Loucy (cell line): ENCODE results near the gene IGFALS.

Experiments used
- H2AFZ ChIP-seq: fragments of 200-600 bp; sonication (generic); 2 replicates; pipeline ENCODE4 v1.6.0; 2016; ENCODE audit warnings: antibody characterized with exemption, mild to moderate bottlenecking, low read length, moderate library complexity
- H3F3A ChIP-seq: fragments of 200-600 bp; 2 replicates; pipeline ENCODE4 v1.6.0; 2016; ENCODE audit warnings: antibody characterized with exemption, low read depth, mild to moderate bottlenecking
- H3K27me3 ChIP-seq: fragments of 200-600 bp; sonication (generic); 2 replicates; pipeline ENCODE4 v1.6.1; 2014; ENCODE audit warnings: low read length, mild to moderate bottlenecking; ENCODE audit not compliant: insufficient read depth, poor library complexity, severe bottlenecking
- H3K36me3 ChIP-seq: fragments of 200-600 bp; sonication (generic); 2 replicates; pipeline ENCODE4 v1.6.1; 2016; ENCODE audit warnings: low read length; ENCODE audit not compliant: insufficient read depth
- H3K4me1 ChIP-seq: fragments of 200-600 bp; sonication (generic); 2 replicates; pipeline ENCODE4 v1.5.1; 2014; ENCODE audit warnings: low read length, mild to moderate bottlenecking; ENCODE audit not compliant: insufficient read depth, poor library complexity, severe bottlenecking
- H3K4me2 ChIP-seq: fragments of 200-600 bp; sonication (generic); 2 replicates; pipeline ENCODE4 v1.6.0; 2014; ENCODE audit warnings: antibody characterized with exemption, low read length, low read depth, mild to moderate bottlenecking; ENCODE audit not compliant: poor library complexity, severe bottlenecking
- H3K4me3 ChIP-seq: fragments of 200-600 bp; sonication (generic); 2 replicates; pipeline ENCODE4 v1.5.1; 2014; ENCODE audit warnings: low read length, mild to moderate bottlenecking, mixed read lengths; ENCODE audit not compliant: poor library complexity, severe bottlenecking
- H3K79me2 ChIP-seq: fragments of 200-600 bp; sonication (generic); 2 replicates; pipeline ENCODE4 v1.6.1; 2014; ENCODE audit warnings: low read length; ENCODE audit not compliant: insufficient read depth
- H3K9ac ChIP-seq: fragments of 200-600 bp; sonication (generic); 2 replicates; pipeline ENCODE4 v1.6.0; 2014; ENCODE audit warnings: mild to moderate bottlenecking, low read depth, low read length, moderate library complexity; ENCODE audit not compliant: poor library complexity, severe bottlenecking
- H3K9me2 ChIP-seq: fragments of 200-600 bp; sonication (generic); replicated peaks from 2 replicates; pipeline ENCODE4 v1.6.1; 2016; ENCODE audit warnings: low read depth, low read length, mixed read lengths
- H3K9me3 ChIP-seq: fragments of 200-600 bp; sonication (generic); 2 replicates; pipeline ENCODE4 v1.6.1; 2014; ENCODE audit warnings: mild to moderate bottlenecking, antibody characterized with exemption, low read length, low read depth; ENCODE audit not compliant: insufficient read depth
- H4K20me1 ChIP-seq: fragments of 200-600 bp; sonication (generic); 2 replicates; pipeline ENCODE4 v1.6.0; 2014; ENCODE audit warnings: antibody characterized with exemption, low read length, mild to moderate bottlenecking; ENCODE audit not compliant: insufficient read depth, poor library complexity, severe bottlenecking
- CTCF ChIP-seq: fragments of 200-600 bp; sonication (generic); conservative IDR thresholded peaks from 2 replicates; pipeline ENCODE4 v1.5.1; 2014; ENCODE audit warnings: mild to moderate bottlenecking, antibody characterized with exemption, low read length
- EZH2phosphoT487 ChIP-seq: fragments of 200-600 bp; IDR thresholded peaks from 2 replicates; pipeline ENCODE4 v1.6.1; 2018; ENCODE audit warnings: antibody characterized with exemption, mild to moderate bottlenecking, moderate library complexity, borderline replicate concordance

Gene IGFALS

DNA sequence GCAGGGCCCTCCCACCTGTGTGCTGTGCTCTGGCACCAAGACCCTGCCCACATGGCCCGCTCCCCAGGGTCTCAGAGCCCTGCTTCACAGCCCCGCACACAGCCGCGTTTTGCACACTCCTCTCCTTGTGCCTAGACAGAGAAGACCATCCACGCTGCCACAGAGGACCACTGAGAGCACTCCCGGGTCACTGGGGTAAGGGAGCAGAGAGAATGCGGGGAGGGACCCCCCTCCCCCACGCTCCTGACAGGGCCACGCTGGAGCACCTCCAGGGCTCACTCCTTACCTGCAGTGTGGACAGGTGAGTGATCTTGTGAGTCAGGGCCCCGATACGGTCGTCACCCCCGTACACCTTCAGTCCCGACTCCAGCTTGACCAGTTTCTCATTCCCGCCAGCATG, 26.1 kb upstream of the IGFALS start:
- TF ChIP-seq EZH2phosphoT487 (no peak), CTCF (no peak)

DNA sequence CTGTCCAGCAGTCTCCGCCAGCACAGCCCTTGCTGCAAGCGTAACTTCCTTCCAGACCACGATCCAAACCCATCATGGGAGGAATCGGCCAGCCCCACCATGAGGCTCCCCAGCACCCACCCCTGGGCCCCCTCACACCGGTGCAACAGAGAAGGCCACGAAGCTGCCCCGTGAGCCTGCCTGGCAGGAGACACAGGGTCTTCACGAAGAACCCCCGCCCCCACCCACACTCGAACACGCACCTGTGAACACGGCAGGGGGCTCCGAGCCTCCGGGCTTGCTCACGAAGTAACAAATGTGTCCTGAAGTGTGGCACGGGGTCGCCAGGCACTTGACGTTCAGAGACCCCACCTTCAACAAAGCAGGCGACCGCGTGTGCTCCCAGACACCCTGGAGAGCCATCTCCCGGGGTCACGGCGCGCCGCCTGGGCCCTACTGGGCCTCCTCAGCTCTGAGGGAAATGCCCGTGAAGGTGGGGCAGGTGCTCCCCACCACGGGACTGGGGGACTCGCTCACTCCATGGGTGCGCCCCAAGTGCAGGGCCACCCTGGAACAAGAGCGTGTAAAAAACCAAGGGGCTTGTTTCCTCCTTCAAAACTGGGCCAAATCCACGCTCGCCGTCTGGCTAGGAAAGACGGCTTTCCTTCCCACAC, 25.5 kb upstream of the IGFALS start:
- TF ChIP-seq EZH2phosphoT487 (no peak), CTCF (no peak)
- H3K9me3 ChIP-seq = no peaks in the 10 kb centered on the region
- H2AFZ ChIP-seq = no peak overlapping the region
- no peaks in the 10 kb centered on the region for H3K27me3 ChIP-seq
- H3K4me1 ChIP-seq = no peaks in the 10 kb centered on the region
- H3K9me2 ChIP-seq = no peaks in the 10 kb centered on the region
- no peaks in the 10 kb centered on the region for H4K20me1 ChIP-seq
- H3F3A ChIP-seq = no peaks in the 10 kb centered on the region
- no peaks in the 10 kb centered on the region for H3K36me3 ChIP-seq
- no peaks in the 10 kb centered on the region for H3K79me2 ChIP-seq
- no peak overlapping the region for H3K4me2 ChIP-seq
- H3K9ac ChIP-seq = no peak overlapping the region
- no peak overlapping the region for H3K4me3 ChIP-seq

More for the DNA sequence above, 26.1 kb upstream of the IGFALS start:
- no peaks in the 10 kb centered on the region for H3K4me1 ChIP-seq
- H2AFZ ChIP-seq = no peak overlapping the region
- no peaks in the 10 kb centered on the region for H3K9me2 ChIP-seq
- H3K4me3 ChIP-seq = no peak overlapping the region
- H3K4me2 ChIP-seq = no peak overlapping the region
- no peaks in the 10 kb centered on the region for H3F3A ChIP-seq
- H3K9ac ChIP-seq = no peak overlapping the region
- no peaks in the 10 kb centered on the region for H4K20me1 ChIP-seq
- H3K9me3 ChIP-seq = no peaks in the 10 kb centered on the region
- no peaks in the 10 kb centered on the region for H3K27me3 ChIP-seq
- H3K79me2 ChIP-seq = no peaks in the 10 kb centered on the region
- H3K36me3 ChIP-seq = no peaks in the 10 kb centered on the region

GRCh38 chr16:1818204-1818872, 24.8 kb upstream of the IGFALS start:
- no peaks in the 10 kb centered on the region for H3K9me2 ChIP-seq
- no peak overlapping the region for H3K9ac ChIP-seq
- no peaks in the 10 kb centered on the region for H4K20me1 ChIP-seq

More at GRCh38 chr16:1818204-1818872, 24.8 kb upstream of the IGFALS start:
- Histone ChIP-seq H3K79me2 (no peaks in the 10 kb centered on the region), H2AFZ (no peak overlapping the region), H3K4me2 (no peak overlapping the region), H3K27me3 (no peaks in the 10 kb centered on the region), H3K4me1 (no peaks in the 10 kb centered on the region), H3K4me3 (no peak overlapping the region), H3K36me3 (no peaks in the 10 kb centered on the region), H3F3A (no peaks in the 10 kb centered on the region), H3K9me3 (no peaks in the 10 kb centered on the region)
- TF ChIP-seq CTCF = no peak
- no peak for TF ChIP-seq EZH2phosphoT487
